ENCODE results near the gene SKAP1.

DNA sequence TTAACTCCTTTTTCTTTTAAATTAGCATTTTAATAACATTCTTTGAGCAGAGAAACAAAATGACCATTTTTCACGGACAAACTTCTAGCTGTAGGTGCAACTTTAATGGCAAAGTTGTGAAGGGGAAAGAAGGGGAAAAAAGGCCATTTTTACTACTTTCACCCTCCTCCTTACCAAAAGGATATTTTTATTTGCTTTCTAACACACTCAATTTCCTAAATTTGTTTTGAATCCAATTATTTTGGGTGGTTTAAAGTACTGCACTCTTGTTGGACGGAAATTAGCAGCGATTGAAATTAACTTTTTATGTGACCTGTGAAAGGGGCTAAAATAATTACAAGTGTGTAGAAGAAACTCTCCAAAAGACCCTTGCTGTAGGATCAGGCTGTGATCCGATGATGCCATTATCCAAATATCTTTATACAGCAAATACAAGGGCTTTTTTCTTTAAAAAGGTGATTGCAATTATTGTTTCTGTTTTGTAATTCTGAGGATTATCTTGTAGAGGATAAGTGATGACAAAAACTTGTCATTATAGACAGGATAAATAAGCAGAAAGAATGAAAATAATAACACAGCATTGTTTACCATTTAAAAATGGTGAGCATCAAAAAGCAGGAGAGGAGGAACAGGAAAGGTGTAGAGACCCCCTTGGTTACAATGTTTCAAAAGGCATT is 280.1 kb downstream of the SKAP1 start:
- TF ChIP-seq, protein P1, sequence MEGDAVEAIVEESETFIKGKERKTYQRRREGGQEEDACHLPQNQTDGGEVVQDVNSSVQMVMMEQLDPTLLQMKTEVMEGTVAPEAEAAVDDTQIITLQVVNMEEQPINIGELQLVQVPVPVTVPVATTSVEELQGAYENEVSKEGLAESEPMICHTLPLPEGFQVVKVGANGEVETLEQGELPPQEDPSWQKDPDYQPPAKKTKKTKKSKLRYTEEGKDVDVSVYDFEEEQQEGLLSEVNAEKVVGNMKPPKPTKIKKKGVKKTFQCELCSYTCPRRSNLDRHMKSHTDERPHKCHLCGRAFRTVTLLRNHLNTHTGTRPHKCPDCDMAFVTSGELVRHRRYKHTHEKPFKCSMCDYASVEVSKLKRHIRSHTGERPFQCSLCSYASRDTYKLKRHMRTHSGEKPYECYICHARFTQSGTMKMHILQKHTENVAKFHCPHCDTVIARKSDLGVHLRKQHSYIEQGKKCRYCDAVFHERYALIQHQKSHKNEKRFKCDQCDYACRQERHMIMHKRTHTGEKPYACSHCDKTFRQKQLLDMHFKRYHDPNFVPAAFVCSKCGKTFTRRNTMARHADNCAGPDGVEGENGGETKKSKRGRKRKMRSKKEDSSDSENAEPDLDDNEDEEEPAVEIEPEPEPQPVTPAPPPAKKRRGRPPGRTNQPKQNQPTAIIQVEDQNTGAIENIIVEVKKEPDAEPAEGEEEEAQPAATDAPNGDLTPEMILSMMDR (IDR thresholded peaks at IDR 0.05; ENCODE audit: insufficient read depth, low read depth, low read length): no peak
- TF ChIP-seq EZH2 (IDR thresholded peaks at IDR 0.05; ENCODE audit: insufficient read depth, low read length): no peak
